Inflammatory macrophage treated with lipopolysaccharide for 4 hours (primary cell): Measurements from ENCODE around the gene GRAMD1A.
"Not testable (repeated sequence)": the region's sequence is repeated elsewhere in the genome, so short reads cannot be mapped to it uniquely, and the experiment has no call there.

Experiments used
- DNase-seq: peaks from one replicate; pipeline ENCODE4 v3.0.0-alpha.2; 2020

GRAMD1A gene

DNA sequence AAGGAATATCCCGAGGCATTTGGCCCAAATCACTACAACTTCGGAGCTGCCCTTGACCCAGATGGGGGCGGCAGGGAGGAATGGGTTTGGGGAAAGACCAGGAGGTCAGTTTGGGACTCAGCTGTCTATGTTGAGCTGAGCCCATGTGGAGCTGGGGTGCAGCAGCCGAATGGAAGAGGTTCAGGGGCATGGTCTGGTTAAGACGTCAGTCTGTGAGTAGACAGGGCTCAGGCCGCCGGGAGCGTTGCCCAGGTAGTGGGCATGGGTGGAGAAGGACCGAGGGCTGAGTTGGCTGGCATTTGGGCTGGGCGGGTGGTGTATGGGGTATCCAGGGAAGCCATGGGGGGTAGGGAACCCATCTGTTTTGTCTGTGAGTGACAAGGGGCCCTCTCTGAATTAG is 20.9 kb downstream of the GRAMD1A start:
- no peak for DNase-seq

DNA sequence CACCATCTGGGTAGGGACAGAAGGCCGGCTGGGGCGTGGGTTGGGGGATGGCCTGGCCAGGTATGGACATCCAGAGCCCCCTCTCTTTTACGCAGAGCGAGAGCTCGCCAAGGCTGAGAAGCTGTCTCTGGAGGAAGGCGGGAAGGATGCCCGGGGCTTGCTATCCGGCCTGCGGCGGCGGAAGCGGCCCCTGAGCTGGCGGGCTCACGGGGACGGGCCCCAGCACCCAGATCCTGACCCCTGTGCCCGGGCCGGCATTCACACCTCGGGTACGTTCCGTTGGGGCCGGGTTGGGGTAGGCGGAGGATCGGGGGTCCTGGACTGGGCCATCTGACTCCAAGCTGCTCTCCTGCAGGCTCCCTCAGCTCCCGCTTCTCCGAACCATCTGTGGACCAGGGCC is 21.5 kb downstream of the GRAMD1A start:
- no peak for DNase-seq

DNA sequence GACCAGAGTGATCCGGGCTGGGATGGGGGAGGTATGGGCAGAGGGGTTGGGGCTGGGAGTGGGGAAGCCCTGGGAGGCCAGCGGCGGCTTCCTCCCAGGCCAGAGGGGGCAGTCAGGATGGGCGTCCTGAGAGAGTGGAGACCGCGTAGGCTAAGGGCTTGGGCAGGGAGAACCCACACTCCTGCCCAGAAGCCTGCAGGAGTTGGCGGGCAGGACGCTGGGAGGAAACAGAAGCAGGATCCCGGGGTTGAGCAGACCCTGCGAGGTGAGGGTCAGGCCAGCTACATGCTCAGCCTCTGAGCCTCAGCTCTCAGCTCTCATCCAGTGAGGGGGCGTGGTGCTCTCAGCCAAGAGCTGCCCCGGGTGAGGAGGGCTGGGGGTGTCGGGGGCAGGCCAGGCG is 22.3 kb downstream of the GRAMD1A start:
- DNase-seq: no peak

DNA sequence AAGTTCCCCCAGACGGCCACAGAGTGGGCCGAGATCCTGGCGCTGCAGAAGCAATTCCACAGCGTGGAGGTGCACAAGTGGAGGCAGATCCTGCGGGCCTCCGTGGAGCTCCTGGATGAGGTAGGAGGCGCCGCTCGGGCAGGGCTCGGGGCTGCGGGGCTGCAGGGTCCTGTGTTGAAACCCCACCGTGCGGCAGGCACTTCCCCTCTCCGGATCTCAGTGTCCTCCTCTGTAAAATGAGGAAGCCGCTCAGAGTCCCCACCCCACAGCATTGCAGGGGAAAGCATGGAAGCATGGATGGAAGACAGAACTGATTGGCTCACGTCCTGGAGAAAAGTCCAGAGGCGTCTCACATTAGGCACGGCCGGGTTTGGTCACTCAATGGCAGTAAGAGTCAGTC is 23.3 kb downstream of the GRAMD1A start:
- DNase-seq: peak; percentile 44

DNA sequence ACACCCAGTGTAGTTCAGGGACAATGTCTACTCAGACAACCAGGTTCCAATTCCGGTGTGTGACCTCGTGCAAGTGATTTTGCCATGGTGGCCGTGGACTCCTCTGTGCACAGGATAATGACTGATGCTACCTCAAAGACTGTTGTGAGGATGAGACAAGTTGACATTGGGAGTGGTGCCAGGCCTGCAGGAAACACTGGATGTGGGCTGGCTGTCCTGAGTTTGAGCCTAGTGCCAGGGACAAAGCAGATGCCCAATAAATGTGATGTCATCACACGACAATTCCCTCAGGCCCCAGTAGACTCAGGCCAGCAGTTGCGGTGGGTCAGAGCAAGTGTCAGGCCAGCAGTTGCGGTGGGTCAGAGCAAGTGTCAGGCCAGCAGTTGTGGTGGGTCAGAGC is 24.0 kb downstream of the GRAMD1A start:
- no peak for DNase-seq

DNA sequence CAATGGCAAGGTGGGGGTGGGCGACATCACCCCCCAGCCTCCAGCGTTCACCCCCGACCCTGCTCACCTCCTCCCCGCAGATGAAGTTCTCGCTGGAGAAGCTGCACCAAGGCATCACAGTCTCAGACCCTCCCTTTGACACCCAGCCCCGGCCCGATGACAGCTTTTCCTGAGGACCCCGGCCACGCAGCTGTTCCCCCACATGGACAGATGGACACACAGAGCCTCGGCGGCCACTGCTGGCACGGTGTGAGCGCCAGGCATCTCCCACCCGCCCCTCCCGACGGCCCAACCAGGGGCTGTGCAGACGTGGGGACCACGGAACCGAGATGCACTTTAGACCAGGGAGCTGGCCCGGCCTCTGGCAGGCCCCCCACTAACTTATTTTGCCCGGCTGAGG is 25.8 kb downstream of the GRAMD1A start:
- DNase-seq: no peak

DNA sequence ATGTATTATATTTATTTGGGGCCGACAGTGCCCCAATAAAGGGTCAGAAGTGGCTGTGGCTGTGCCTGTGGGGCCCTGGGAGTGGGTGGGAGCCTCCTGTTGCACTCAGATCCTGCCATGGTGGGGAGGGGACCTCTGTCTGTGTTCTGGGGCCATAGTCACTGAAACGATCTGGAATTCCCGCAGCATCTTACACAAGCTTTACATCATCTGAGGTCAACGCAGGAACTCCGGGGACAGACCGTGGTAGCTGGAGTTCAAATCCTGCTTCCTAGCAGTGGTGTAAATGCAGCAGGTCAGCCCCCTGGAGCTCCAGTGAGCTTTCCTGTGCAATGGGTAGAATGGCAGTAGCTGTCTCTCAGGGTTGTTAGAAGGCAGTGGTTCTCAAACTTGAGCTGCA is 26.3 kb downstream of the GRAMD1A start:
- DNase-seq: peak; percentile 47

DNA sequence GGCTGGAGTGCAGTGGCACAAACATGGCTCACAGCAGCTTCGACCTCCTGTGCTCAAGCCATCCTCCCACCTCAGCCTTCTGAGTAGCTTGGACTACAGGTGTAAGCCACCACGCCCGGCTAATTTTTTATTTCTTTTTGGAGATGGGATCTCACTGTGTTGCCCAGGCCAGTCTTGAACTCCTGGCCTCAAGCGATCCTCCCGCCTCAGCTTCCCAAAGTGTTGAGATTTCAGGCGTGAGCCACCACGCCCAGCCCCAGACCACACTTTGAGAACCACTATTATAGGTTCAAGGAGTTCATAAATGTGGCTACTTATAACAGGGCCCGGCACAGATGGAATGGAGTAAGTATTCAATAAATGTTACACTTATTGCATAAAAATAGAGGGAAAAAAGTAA is 26.9 kb downstream of the GRAMD1A start:
- no peak for DNase-seq

DNA sequence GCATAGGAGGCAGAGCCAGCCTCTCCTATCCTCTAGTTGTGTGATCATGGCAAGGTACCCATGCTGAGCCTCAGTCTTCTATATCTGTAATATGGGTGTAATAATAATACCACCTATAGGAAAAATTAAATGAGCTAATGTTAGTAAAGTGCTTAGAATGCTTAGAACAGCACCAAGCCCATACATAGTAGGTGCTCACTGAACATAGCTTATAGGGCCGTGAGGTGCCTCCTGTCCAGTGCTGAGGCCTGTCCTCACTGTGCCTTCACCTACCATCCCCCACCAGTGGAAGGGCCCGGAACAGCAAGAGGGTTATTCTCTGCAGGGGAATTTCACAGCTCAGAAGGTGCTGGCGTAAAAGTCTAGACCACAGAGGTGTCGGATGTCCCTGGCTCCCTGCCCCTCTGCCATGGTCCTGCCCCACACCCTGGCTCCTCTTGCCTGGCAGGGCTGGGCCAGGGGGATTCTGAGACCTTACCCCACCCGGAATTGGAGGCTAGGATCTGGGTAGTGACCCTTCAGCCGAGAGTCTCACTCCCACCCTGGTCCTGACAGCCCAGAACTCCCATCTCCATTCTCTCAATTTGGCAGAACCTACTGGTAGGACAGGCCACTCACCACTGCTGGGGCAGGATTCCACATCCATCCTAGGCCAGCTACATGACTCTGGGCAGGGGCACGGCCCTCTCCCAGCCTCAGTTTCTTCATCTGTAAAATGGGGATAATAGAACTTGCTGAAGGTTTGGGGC is 27.9 kb downstream of the GRAMD1A start:
- no peak for DNase-seq

DNA sequence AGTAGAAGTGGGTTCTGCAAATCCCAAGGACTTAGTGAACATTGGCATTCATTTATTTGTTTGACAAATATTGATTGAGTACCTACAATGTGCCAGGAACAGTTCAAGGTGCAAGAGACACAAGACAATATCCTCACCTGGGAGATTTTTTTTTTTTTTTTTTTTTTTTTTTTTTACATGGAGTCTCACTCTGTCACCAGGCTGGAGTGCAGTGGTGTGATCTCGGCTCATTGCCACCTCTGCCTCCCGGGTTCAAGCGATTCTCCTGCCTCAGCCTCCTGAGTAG is 28.4 kb downstream of the GRAMD1A start:
- not testable (repeated sequence) for DNase-seq

DNA sequence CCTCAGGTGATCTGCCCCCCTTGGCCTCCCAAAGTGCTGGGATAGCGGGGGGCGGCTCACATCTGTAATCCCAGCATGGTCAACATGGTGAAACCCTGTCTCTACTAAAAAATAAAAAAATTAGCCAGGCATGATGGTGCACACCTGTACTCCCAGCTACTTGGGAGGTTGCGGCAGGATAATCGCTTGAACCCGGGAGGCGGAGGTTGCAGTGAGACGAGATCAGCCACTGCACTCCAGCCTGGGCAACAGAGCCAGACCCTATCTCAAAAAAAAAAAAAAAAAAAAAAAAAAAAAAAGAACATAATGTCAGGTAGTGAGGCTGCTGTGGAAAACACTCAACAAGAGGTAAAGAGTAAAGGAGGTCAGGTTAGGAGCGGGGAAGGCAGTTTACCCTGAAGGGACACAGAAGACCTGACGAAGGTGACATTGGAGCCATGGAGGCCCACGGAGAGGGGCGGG is 29.2 kb downstream of the GRAMD1A start:
- DNase-seq: not testable (repeated sequence)

DNA sequence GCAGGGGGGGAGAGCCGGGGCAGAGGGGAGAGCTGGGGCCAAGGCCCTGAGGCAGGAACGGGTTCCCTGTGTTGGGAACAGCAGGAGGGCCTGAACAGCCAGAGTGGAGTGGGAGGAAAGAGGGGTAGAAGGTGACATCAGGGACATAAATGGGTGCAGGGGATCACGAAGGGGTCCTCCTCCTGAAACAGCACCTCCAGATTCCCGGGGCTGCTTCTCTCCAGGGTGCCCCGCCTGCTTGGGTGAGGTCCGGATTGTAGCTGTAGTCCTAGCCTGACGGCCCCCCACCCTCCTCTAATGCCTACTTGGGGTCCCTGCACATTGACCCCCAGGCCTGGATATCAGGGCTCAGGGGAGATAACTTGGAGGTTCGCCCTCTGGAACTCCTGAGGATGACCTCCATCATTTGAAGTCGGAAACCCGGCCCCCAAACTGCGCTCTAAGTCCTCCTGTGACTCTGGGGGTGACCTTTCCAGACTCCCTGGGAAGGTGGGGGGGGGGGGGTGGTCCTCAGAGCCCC is 29.7 kb downstream of the GRAMD1A start:
- DNase-seq: no peak

DNA sequence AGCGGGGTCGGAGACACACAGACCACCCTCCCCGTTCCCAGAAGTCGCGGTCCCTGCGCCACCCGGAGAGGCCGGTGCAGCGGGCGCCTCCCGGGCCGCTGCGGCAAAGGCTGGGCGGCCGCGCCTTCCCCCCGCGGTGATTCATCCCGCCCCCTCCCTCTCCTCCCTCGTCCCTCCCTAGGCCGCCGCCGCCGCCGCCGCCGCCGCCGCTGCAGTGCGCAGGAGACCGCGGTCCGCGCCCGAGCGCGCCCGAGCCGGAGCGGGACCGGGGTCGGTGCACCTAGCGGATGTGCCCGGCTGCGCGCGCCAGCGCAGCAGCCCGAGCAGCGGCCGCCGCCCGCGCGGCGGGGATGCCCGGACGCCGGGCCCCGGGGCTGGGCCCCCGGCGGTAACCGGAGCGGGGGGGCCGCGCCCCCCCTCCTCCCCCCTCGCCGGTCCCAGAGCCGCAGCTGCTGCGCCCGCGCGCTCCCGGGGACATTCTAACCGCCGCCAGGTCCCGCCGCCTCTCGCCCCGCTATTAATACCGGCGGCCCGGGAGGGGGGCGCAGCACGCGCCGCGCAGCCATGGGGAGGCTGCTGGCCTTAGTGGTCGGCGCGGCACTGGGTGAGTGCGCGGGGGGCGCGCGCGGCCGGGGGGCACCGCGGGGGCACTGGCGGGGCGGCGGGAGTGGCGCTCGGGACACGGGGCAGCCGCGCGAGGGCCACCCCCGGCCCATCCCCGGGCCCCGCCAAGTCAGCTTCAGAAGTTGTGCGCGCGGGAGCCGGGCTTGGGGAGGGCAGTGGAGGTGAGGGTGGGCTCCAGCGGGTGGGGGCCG is 30.3 kb downstream of the GRAMD1A start, which contains the start of gene SCN1B:
Gene SCN1B, plus strand, starts transcription at position 214 of the 815 bp plus-strand sequence. Its CDS starts 351 bp downstream, at position 565.
- DNase-seq: peak; percentile 75

DNA sequence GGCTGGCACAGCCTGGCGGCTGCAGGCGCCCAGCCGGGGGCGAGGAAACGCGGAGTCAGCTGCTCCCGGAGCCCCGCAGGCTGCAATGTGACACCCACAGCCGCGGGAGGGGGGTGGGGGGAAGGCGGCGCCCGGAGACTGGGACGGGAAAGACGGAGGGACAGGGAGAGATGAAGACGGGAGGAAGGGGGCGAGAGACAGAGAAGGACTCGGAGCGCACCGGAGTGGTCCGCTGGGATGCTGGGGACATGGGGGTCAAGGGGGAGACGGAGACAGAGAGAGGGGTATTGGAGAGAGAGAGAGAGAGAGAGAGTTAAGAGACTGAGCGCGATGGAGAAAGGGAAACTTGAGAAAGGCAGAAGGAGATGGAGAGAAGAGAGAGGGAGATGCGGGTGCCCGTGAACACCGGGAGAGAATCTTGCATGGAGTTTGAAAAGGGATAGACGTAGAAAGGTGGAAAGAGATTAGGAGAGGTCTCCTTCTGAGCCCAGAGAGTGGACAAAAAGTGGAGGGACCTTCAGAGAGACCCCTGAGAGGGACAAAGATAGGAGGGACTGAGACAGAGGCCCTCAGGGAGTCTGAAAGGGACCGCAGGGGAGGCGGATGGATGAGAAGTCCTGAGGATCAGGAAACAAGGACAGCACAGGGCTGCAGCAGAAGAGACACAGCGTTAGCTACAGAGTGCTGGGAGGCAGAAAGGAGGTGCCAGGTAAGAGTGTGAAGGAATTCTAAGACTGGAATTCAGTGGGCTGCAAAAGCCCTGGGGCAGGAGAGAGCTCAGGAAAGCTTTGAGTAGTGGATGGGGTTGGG is 31.2 kb downstream of the GRAMD1A start:
- no peak for DNase-seq

DNA sequence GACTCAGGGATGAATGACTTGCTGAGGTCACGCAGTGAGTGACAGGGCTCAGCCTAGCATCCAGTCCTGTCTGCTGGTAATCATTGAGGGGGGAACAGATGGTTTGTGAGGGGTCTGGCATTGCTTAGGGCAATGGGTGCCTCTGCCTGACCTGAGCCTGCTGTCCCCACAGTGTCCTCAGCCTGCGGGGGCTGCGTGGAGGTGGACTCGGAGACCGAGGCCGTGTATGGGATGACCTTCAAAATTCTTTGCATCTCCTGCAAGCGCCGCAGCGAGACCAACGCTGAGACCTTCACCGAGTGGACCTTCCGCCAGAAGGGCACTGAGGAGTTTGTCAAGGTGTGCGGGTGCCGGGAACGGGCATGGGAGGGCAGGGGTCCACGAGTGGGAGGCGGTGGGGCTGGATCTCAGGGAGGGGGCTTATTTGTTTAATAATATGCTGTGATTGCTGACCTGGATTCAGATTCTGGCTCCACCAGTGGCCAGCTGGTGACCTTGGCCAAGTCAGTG is 32.3 kb downstream of the GRAMD1A start:
- no peak for DNase-seq

DNA sequence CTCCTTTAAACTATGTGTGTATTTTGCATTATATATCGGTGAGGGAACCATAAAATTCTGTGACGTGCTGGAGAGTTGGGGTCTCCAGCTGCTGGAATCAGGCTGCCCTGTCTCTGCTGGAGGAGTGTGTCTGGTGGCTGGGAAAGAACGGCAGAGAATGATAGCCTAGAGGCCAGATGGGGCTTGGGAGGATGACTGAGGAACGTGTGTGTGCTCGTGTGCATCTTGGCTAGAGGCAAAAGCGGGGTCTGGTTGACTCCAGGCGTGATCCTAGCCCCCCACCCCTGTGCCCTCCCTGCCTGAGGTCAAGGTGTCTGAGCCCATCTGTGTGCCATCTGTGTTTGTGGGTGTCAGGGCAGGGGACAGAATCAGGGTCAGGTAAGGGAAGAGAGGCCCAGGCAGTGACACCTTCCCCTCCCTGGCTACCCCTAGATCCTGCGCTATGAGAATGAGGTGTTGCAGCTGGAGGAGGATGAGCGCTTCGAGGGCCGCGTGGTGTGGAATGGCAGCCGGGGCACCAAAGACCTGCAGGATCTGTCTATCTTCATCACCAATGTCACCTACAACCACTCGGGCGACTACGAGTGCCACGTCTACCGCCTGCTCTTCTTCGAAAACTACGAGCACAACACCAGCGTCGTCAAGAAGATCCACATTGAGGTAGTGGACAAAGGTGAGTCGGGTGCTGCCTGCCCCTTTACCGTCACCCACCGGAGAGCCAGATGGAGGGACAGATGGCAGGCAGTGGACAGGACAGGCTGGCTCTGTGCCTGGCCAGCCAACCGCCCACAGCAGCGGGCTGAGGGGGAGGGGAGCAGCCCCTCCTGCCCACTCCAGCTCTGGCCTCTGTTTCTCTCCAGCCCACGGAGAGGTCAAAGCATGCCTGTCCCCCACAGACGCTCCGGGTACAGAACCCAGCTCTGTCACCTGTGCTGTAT is 33.2 kb downstream of the GRAMD1A start:
- no peak for DNase-seq

DNA sequence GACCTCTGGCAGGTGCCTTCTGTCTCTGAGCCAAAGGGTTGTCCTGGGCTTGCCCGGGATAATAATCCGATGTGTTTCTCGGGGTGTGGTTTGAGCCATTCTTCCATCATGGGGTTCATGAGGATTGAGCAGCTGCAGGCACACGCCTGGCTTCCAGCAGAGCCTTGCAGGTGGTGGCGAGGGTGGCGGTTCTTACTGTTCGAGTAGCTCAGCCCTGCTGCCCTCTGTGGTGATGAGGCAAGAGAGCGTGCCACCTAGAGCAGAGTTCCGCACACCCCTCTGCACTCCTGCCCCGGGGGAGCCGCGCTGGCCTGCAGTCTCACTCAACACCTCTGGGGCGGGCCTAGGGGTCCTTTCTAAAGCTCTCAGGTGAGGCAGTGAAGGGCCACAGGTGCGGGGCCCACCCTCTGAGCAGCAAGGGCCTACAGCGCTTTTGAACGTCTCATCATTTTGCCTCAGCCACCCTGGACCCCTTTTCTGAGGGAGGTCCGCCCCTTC is 33.9 kb downstream of the GRAMD1A start:
- DNase-seq: no peak

DNA sequence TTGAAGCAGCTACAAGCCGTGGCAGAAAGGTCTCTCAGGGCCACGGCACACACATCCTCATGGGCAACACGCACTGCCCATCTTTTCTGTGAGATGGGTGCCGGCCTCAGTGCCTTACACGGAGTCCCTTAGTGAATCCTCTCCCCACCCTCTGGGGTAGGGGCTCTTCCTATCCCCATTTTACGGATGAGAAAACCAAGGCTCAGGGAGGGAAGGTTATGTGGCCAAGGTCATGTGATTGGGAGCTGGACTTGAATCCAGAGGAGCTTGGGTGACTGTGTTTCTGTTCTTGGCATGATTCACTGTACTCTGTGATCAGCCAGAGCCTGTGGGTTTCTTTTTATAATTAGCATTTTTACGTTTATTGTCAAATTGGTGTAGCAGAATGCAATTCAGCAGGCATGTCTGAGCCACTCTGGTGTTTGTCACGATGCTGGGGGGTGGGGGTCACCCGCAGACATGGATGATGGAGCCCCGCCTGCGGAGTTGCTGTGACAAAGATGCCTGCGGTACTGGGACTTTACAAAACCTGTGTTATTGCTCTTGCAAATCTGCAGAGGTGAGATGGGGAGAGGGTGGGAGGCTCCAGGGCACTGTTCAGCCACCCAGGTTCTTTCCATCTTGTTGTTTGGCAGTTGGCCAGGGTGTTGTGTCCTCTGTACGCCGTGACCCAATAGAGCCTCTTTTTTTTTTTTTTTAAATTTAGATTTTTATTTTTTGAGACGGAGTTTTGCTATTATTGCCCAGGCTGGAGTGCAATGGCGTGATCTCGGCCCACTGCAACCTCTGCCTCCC is 34.7 kb downstream of the GRAMD1A start:
- no peak for DNase-seq

DNA sequence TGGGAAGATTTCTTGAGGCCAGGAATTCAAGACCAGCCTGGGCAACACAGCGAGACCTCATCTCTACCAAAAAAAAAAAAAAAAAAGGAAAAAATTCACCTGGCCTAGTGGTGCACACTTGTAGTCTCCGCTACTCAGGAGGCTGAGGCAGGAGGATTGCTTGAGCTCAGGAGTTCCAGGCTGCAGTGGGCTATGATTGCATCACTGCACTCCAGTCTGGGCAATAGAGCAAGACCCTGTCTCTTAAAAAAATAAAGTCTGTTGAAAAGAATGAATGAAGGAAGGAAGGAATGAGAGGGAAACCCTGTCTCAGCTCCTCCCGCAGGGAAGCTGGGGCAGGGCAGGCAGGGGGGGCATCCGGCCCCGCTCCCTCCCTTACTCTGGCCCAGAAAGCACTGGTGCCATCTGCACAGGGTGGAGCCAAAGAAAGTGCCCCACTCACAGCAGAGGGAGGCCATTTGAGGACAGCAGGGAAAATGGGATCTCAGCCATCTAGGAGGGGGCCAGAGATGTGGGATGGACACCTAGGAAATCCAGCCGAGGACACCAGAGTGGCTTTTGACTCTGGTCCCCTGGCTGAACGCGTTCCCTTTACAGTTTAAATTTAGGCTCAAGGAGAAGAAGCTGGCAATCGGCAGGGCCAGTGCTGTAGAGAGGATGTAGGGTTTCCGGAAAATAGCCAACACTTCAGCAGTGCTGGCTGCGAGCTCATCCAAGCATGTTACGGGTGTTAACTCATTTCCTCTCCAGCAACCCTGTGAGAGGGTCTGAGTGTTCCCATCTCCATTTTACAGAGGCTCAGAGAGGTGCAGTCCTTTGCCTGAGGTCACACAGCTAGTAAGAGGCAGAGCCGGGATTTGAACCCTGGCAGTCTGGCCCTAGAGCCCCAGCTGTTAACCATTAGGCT is 37.8 kb downstream of the GRAMD1A start:
- DNase-seq: no peak
